WTC11 (cell line): ENCODE measurements around the gene FRRS1.

Experiments
- AFF4 ChIP-seq: sonication (generic); formaldehyde crosslinking; IDR thresholded peaks from 2 replicates; pipeline ENCODE4 v1.8.1; 2023; ENCODE audit warnings: mild to moderate bottlenecking, missing genetic modification reagents, borderline replicate concordance
- ATF1 ChIP-seq: sonication (generic); formaldehyde crosslinking; IDR thresholded peaks from 2 replicates; pipeline ENCODE4 v1.8.1; 2023; ENCODE audit warnings: mild to moderate bottlenecking, moderate library complexity, missing genetic modification reagents
- CTCF ChIP-seq: fragments of 200-600 bp; IDR thresholded peaks from 2 replicates; pipeline ENCODE4 v1.8.0; 2022; ENCODE audit warnings: antibody characterized with exemption
- ESRRA ChIP-seq: sonication (generic); formaldehyde crosslinking; IDR thresholded peaks from 2 replicates; pipeline ENCODE4 v1.8.1; 2022; ENCODE audit warnings: mild to moderate bottlenecking, missing genetic modification reagents, borderline replicate concordance
- JUN ChIP-seq: sonication (generic); formaldehyde crosslinking; IDR thresholded peaks from 2 replicates; pipeline ENCODE4 v1.8.0; 2023; ENCODE audit warnings: mild to moderate bottlenecking, missing genetic modification reagents
- PREB ChIP-seq: sonication (generic); formaldehyde crosslinking; IDR thresholded peaks from 2 replicates; pipeline ENCODE4 v1.8.1; 2022; ENCODE audit warnings: mild to moderate bottlenecking, missing genetic modification reagents, moderate library complexity, borderline replicate concordance
- SP1 ChIP-seq: sonication (generic); formaldehyde crosslinking; conservative IDR thresholded peaks from 2 replicates; pipeline ENCODE4 v1.8.1; 2022; ENCODE audit warnings: missing genetic modification reagents
- ZNF232 ChIP-seq: sonication (generic); formaldehyde crosslinking; IDR thresholded peaks from 2 replicates; pipeline ENCODE4 v1.8.0; 2022; ENCODE audit warnings: mild to moderate bottlenecking, missing genetic modification reagents
- TF ChIP-seq, protein P1 (sequence below): sonication (generic); formaldehyde crosslinking; conservative IDR thresholded peaks from 2 replicates; pipeline ENCODE4 v1.8.1; 2023; ENCODE audit warnings: mild to moderate bottlenecking, low read depth, missing genetic modification reagents, moderate library complexity

DNA sequence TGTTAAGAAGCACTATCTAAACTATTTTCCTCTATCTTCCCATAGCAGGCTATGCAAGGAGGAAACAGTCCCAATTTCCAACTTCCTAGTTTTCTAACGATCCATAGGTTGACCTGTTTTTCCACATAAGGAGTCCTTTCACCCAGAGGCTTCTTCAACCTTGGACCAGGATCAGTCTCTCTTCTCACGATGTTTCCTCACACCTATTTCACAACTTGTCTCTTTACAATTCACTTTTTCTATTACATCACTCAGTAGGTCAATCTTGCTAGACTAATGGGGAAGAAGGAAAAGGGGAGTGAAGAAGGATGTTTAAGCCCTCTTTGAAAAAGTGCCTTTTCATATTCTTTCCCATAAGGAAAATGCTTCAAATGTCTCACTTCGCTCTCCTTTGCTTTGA is 104.7 kb downstream of the FRRS1 start:
- no peak for TF ChIP-seq CTCF
- TF ChIP-seq SP1 (CRISPR knock-in tag), result no peak
- no peak for TF ChIP-seq JUN (CRISPR knock-in tag)
- no peak for TF ChIP-seq ATF1 (CRISPR knock-in tag)
- TF ChIP-seq PREB, result no peak
- TF ChIP-seq AFF4 (CRISPR knock-in tag), result no peak
- no peak for TF ChIP-seq ZNF232 (CRISPR knock-in tag)
- no peak for TF ChIP-seq ESRRA (CRISPR knock-in tag)
- TF ChIP-seq, protein P1, sequence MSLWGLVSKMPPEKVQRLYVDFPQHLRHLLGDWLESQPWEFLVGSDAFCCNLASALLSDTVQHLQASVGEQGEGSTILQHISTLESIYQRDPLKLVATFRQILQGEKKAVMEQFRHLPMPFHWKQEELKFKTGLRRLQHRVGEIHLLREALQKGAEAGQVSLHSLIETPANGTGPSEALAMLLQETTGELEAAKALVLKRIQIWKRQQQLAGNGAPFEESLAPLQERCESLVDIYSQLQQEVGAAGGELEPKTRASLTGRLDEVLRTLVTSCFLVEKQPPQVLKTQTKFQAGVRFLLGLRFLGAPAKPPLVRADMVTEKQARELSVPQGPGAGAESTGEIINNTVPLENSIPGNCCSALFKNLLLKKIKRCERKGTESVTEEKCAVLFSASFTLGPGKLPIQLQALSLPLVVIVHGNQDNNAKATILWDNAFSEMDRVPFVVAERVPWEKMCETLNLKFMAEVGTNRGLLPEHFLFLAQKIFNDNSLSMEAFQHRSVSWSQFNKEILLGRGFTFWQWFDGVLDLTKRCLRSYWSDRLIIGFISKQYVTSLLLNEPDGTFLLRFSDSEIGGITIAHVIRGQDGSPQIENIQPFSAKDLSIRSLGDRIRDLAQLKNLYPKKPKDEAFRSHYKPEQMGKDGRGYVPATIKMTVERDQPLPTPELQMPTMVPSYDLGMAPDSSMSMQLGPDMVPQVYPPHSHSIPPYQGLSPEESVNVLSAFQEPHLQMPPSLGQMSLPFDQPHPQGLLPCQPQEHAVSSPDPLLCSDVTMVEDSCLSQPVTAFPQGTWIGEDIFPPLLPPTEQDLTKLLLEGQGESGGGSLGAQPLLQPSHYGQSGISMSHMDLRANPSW (CRISPR knock-in tag), result no peak
